C4-2B (cell line): ENCODE measurements around the gene CFAP53.

Experiments used
- CTCF ChIP-seq: fragments of 450-650 bp; conservative IDR thresholded peaks from 2 replicates; pipeline ENCODE4 v1.5.1; 2017; ENCODE audit warnings: mild to moderate bottlenecking
- ZFX ChIP-seq: fragments of 450-650 bp; IDR thresholded peaks from 2 replicates; pipeline ENCODE4 v1.6.1; 2017

- TF ChIP-seq CTCF (no peak), ZFX (no peak)
These were observed 72.3 kb downstream of the CFAP53 start for GRCh38 chr18:50193796-50194630.
